ENCODE data around the gene ACP1.

- TF ChIP-seq CTCF (IDR thresholded peaks at IDR 0.05) = no peak
- no peak for TF ChIP-seq POLR2A (IDR thresholded peaks at IDR 0.05)
Measured at GRCh38 chr2:216068-216467, 48.7 kb upstream of the ACP1 start.

Measured in body of pancreas (tissue), 4 donors.